Breast epithelium (tissue), 4 donors: ENCODE results near the gene MATN1. TPM values are rescaled to one million over a fixed set of nuclear protein-coding genes. Genes with fewer than 3 reads are reported as not detected.
"Not testable (repeated sequence)": the region's sequence is repeated elsewhere in the genome, so short reads cannot be mapped to it uniquely, and the experiment has no call there.

Experiments used
- DNase-seq, 2 donors: peaks; one replicate each; pipeline ENCODE4 v3.0.0-alpha.2; 2019; ENCODE audit warnings: low spot score in 2 of 2
- H3K27ac ChIP-seq, 2 donors: fragments of 200-600 bp; sonication (generic) in 1 of 2; one replicate each; pipeline ENCODE4 v1.5.1; 2016 to 2019; ENCODE audit warnings: mild to moderate bottlenecking in 1 of 2
- H3K27me3 ChIP-seq, 2 donors: fragments of 200-600 bp; sonication (generic) in 1 of 2; one replicate each; pipeline versions ENCODE4 v1.5.1 to v1.6.0; 2017 to 2019; ENCODE audit warnings: control low read depth in 1 of 2, mild to moderate bottlenecking in 1 of 2
- H3K36me3 ChIP-seq: fragments of 200-600 bp; one replicate; pipeline ENCODE4 v1.5.1; 2019
- H3K4me1 ChIP-seq, 2 donors: fragments of 200-600 bp; sonication (generic); one replicate each; pipeline ENCODE4 v1.5.1; 2016 to 2019; ENCODE audit warnings: control low read depth in 1 of 2
- H3K4me3 ChIP-seq, 3 donors: fragments of 200-600 bp; sonication (generic); 1 replicate in 2 of 3; 2 replicates in 1 of 3; pipeline ENCODE4 v1.5.1; 2016 to 2019; ENCODE audit warnings: mild to moderate bottlenecking in 3 of 3, moderate library complexity in 2 of 3
- H3K9me3 ChIP-seq, 2 donors: fragments of 200-600 bp; sonication (generic) in 1 of 2; one replicate each; pipeline ENCODE4 v1.5.1; 2016 to 2019; ENCODE audit warnings: control low read depth in 1 of 2
- CTCF ChIP-seq, 3 donors: fragments of 450-650 bp; IDR thresholded peaks; one replicate each; pipeline ENCODE4 v1.5.1; 2016 to 2017; ENCODE audit warnings: antibody characterized with exemption in 3 of 3, mild to moderate bottlenecking in 3 of 3, moderate library complexity in 3 of 3
- POLR2A ChIP-seq: fragments of 450-650 bp; IDR thresholded peaks from one replicate; pipeline ENCODE4 v1.6.1; 2016; ENCODE audit warnings: antibody characterized with exemption, mild to moderate bottlenecking, moderate library complexity
- POLR2AphosphoS5 ChIP-seq, 3 donors: sonication (generic); formaldehyde crosslinking; IDR thresholded peaks; one replicate each; pipeline ENCODE4 v1.6.1; 2017; ENCODE audit warnings: antibody characterized with exemption in 3 of 3
- intact Hi-C: fragments of 100-400 bp; cut with DNase I; formaldehyde crosslinking; loops from one replicate; pipeline ENCODE4 v1.15.1; 2023; ENCODE audit warnings: low total_unique reads
- total RNA-seq, 3 donors: library from RNA; depleted of rRNA; stranded (reverse); fragments of >200 nt; gene quantifications; one replicate each; pipeline ENCODE4 v1.1.0, GENCODE V29; 2016

The MATN1 gene
- total RNA-seq, 3 donors from 2014 or later, result not detected

- Histone ChIP-seq H3K36me3 (no peaks in the 10 kb centered on the region), H3K4me1 (peaks cover 0 to 7% of the 10 kb centered on the region in 2 donors), H3K4me3 (no peak overlapping the region), H3K27me3 (peaks cover 0 to 6% of the 10 kb centered on the region in 2 donors), H3K27ac (no peak overlapping the region), H3K9me3 (no peaks in the 10 kb centered on the region)
- no peak for TF ChIP-seq CTCF (IDR thresholded peaks at IDR 0.05)
- TF ChIP-seq POLR2A, result no peak
- no peak for TF ChIP-seq POLR2AphosphoS5 (IDR thresholded peaks at IDR 0.05)
- intact Hi-C loops, result no loop called here
- DNase-seq, result peak in 1 of 2 donors; percentile 19
Measured at GRCh38 chr1:30688920-30689794, 34.2 kb downstream of the MATN1 start.

- H3K27ac ChIP-seq, H3K4me1 ChIP-seq: not testable (repeated sequence)
Measured at GRCh38 chr1:30688516-30688915, 34.9 kb downstream of the MATN1 start.

GRCh38 chr1:30687886-30688285, 35.5 kb downstream of the MATN1 start:
- TF ChIP-seq POLR2AphosphoS5 (IDR thresholded peaks at IDR 0.05) (no peak), CTCF (IDR thresholded peaks at IDR 0.05) (no peak), POLR2A (no peak)
- Histone ChIP-seq H3K36me3 (no peaks in the 10 kb centered on the region), H3K27me3 (peaks cover 0 to 12% of the 10 kb centered on the region in 2 donors), H3K4me1 (peaks cover 0 to 7% of the 10 kb centered on the region in 2 donors), H3K4me3 (no peak overlapping the region), H3K9me3 (no peaks in the 10 kb centered on the region), H3K27ac (no peak overlapping the region)
- DNase-seq, result peak in 1 of 2 donors; percentile 24
- intact Hi-C loops, result no loop called here

More at GRCh38 chr1:30688516-30688915, 34.9 kb downstream of the MATN1 start:
- H3K4me3 ChIP-seq, H3K36me3 ChIP-seq, intact Hi-C loops, H3K9me3 ChIP-seq: not testable (repeated sequence)
- peak in 1 of 2 donors; percentile 15 for DNase-seq
- peaks cover 0 to 10% of the 10 kb centered on the region in 2 donors for H3K27me3 ChIP-seq

- Histone ChIP-seq H3K4me3 (no peak overlapping the region), H3K27ac (peak overlapping the region in 1 of 2 donors; percentile 48), H3K27me3 (peaks cover 0 to 12% of the 10 kb centered on the region in 2 donors), H3K4me1 (peaks cover 0 to 7% of the 10 kb centered on the region in 2 donors), H3K9me3 (no peaks in the 10 kb centered on the region), H3K36me3 (no peaks in the 10 kb centered on the region)
- DNase-seq, result peak in 1 of 2 donors; percentile 36
- TF ChIP-seq POLR2AphosphoS5 (IDR thresholded peaks at IDR 0.05) (no peak), POLR2A (no peak), CTCF (IDR thresholded peaks at IDR 0.05) (no peak)
- intact Hi-C loops, result no loop called here
Measured at GRCh38 chr1:30686236-30686935, 37.0 kb downstream of the MATN1 start.

- H3K9me3 ChIP-seq, result no peaks in the 10 kb centered on the region
- peak overlapping the region in 1 of 2 donors; percentile 49 for H3K27ac ChIP-seq
- H3K36me3 ChIP-seq, result no peaks in the 10 kb centered on the region
- TF ChIP-seq POLR2AphosphoS5 (IDR thresholded peaks at IDR 0.05) (no peak), CTCF (IDR thresholded peaks at IDR 0.05) (no peak), POLR2A (no peak)
- peaks cover 0 to 7% of the 10 kb centered on the region in 2 donors for H3K4me1 ChIP-seq
- H3K27me3 ChIP-seq, result peaks cover 0 to 12% of the 10 kb centered on the region in 2 donors
- intact Hi-C loops, result no loop called here
- peak in 1 of 2 donors; percentile 47 for DNase-seq
- no peak overlapping the region for H3K4me3 ChIP-seq
Measured at GRCh38 chr1:30685796-30686165, 37.6 kb downstream of the MATN1 start.
